Kidney epithelial cell (primary cell): ENCODE measurements around the gene PLK3. TPM values are rescaled to one million over a fixed set of nuclear protein-coding genes. Genes with fewer than 3 reads are reported as not detected.
"Not testable (repeated sequence)": the region's sequence is repeated elsewhere in the genome, so short reads cannot be mapped to it uniquely, and the experiment has no call there.

ENCODE experiments used
- DNase-seq: peaks from one replicate; pipeline ENCODE4 v3.0.0-alpha.2; 2010; ENCODE audit warnings: low read depth
- H3K27me3 ChIP-seq: 2 replicates; pipeline ENCODE4 v1.6.0; 2011; ENCODE audit warnings: low read length; ENCODE audit not compliant: control insufficient read depth, insufficient read depth
- H3K36me3 ChIP-seq: 2 replicates; pipeline ENCODE4 v1.5.1; 2011; ENCODE audit warnings: low read length; ENCODE audit not compliant: control insufficient read depth, insufficient read depth
- H3K4me3 ChIP-seq: 2 replicates; pipeline ENCODE4 v1.5.1; 2011; ENCODE audit warnings: low read depth, mild to moderate bottlenecking, control low read depth, low read length
- CTCF ChIP-seq: IDR thresholded peaks from 2 replicates; pipeline ENCODE4 v1.5.1; 2011; ENCODE audit warnings: mild to moderate bottlenecking, moderate library complexity, low read length, control low read depth, inconsistent platforms; ENCODE audit not compliant: insufficient read depth, poor library complexity, severe bottlenecking
- total RNA-seq: library from RNA; depleted of rRNA; stranded (reverse); fragments of >200 nt; gene quantifications from 2 replicates; pipeline ENCODE4 v1.2.3, GENCODE V29; 2015

Gene PLK3
- total RNA-seq, 1 donor from 2014 or later = 53.7 TPM

GRCh38 chr1:44792736-44793502, 7.3 kb upstream of the PLK3 start:
- no peak for TF ChIP-seq CTCF

GRCh38 chr1:44797886-44798285, 2.3 kb upstream of the PLK3 start:
- DNase-seq, H3K36me3 ChIP-seq, H3K27me3 ChIP-seq, H3K4me3 ChIP-seq: not testable (repeated sequence)

More at GRCh38 chr1:44792736-44793502, 7.3 kb upstream of the PLK3 start:
- DNase-seq = no peak
- H3K36me3 ChIP-seq = no peaks in the 10 kb centered on the region
- no peak overlapping the region for H3K4me3 ChIP-seq
- H3K27me3 ChIP-seq = no peaks in the 10 kb centered on the region

GRCh38 chr1:44798481-44799365, 1.5 kb upstream of the PLK3 start:
- H3K36me3 ChIP-seq = peaks cover 6% of the 10 kb centered on the region
- H3K27me3 ChIP-seq = no peaks in the 10 kb centered on the region
- DNase-seq = no peak
- no peak overlapping the region for H3K4me3 ChIP-seq
- no peak for TF ChIP-seq CTCF

- Histone ChIP-seq H3K27me3 (no peaks in the 10 kb centered on the region), H3K4me3 (peak overlapping the region; percentile 37), H3K36me3 (peaks cover 11% of the 10 kb centered on the region)
- TF ChIP-seq CTCF = no peak
- no peak for DNase-seq
Measured at GRCh38 chr1:44801491-44802305, 1.5 kb downstream of the PLK3 start.

GRCh38 chr1:44802306-44803061, 2.3 kb downstream of the PLK3 start:
- peak overlapping the region; percentile 37 for H3K4me3 ChIP-seq
- TF ChIP-seq CTCF = no peak
- DNase-seq = no peak
- no peaks in the 10 kb centered on the region for H3K27me3 ChIP-seq
- peaks cover 11% of the 10 kb centered on the region for H3K36me3 ChIP-seq
